CD4-positive, alpha-beta memory T cell (primary cell): ENCODE results near the gene PTPRM. TPM values are rescaled to one million over a fixed set of nuclear protein-coding genes. Genes with fewer than 3 reads are reported as not detected.

Experiments
- CTCF ChIA-PET: fragments of 350-600 bp; sonication (Branson Sonifier 250); formaldehyde crosslinking; loops from one replicate; lab custom pipeline; 2021; ENCODE audit warnings: inconsistent platforms; ENCODE audit not compliant: partially characterized antibody; lab: Charles Lee
- POLR2A ChIA-PET: fragments of 350-600 bp; sonication (Branson Sonifier 250); formaldehyde crosslinking; loops from one replicate; lab custom pipeline; 2021; ENCODE audit not compliant: partially characterized antibody; lab: Charles Lee
- DNase-seq, 5 donors: peaks; one replicate each; pipeline versions ENCODE4 v3.0.0 to v3.0.0-alpha.2; 2020 to 2022; ENCODE audit warnings: mixed read lengths in 1 of 5
- H3K27ac ChIP-seq: one replicate; pipeline ENCODE4 v1.7.0; 2013; ENCODE audit warnings: low read depth, low read length
- H3K27me3 ChIP-seq: 2 replicates; pipeline ENCODE4 v1.7.0; 2013; ENCODE audit warnings: mild to moderate bottlenecking, low read length, moderate library complexity; ENCODE audit not compliant: insufficient read depth
- H3K36me3 ChIP-seq: 2 replicates; pipeline ENCODE4 v1.7.0; 2013; ENCODE audit warnings: mild to moderate bottlenecking, low read length, moderate library complexity; ENCODE audit not compliant: insufficient read depth
- H3K4me1 ChIP-seq: 2 replicates; pipeline ENCODE4 v1.7.0; 2013; ENCODE audit warnings: mild to moderate bottlenecking, low read length, moderate library complexity; ENCODE audit not compliant: insufficient read depth
- H3K4me3 ChIP-seq, 2 donors: one replicate each; pipeline ENCODE4 v1.7.0; 2013; ENCODE audit warnings: low read length in 2 of 2, mild to moderate bottlenecking in 1 of 2
- H3K9me3 ChIP-seq, 2 donors: one replicate each; pipeline ENCODE4 v1.7.0; 2013; ENCODE audit warnings: low read length in 2 of 2, control low read depth in 1 of 2; ENCODE audit not compliant: control insufficient read depth in 1 of 2
- H3K27ac Mint-ChIP-seq, 7 donors: one replicate each; pipeline ENCODE4 v1.8.0; 2020 to 2021; ENCODE audit warnings: mixed read lengths in 7 of 7, mild to moderate bottlenecking in 6 of 7, inconsistent platforms in 3 of 7, moderate library complexity in 3 of 7
- H3K27me3 Mint-ChIP-seq, 2 donors: one replicate each; pipeline ENCODE4 v1.8.0; 2020 to 2021; ENCODE audit warnings: mixed read lengths in 2 of 2
- H3K36me3 Mint-ChIP-seq, 2 donors: one replicate each; pipeline ENCODE4 v1.8.0; 2020 to 2021; ENCODE audit warnings: mixed read lengths in 2 of 2, inconsistent platforms in 1 of 2, mild to moderate bottlenecking in 1 of 2
- H3K4me1 Mint-ChIP-seq, 4 donors: one replicate each; pipeline ENCODE4 v1.8.0; 2020 to 2021; ENCODE audit warnings: mixed read lengths in 4 of 4, mild to moderate bottlenecking in 1 of 4
- H3K4me3 Mint-ChIP-seq, 8 donors: one replicate each; pipeline ENCODE4 v1.8.0; 2020 to 2021; ENCODE audit warnings: mixed read lengths in 8 of 8, mild to moderate bottlenecking in 7 of 8, moderate library complexity in 6 of 8, inconsistent platforms in 3 of 8
- H3K9me3 Mint-ChIP-seq, 8 donors: one replicate each; pipeline ENCODE4 v1.8.0; 2020 to 2021; ENCODE audit warnings: mixed read lengths in 8 of 8, mild to moderate bottlenecking in 5 of 8, inconsistent platforms in 3 of 8, moderate library complexity in 1 of 8
- intact Hi-C: fragments of 100-400 bp; cut with micrococcal nuclease; formaldehyde crosslinking; loops from one replicate; pipeline ENCODE4 v1.15.1; 2023
- polyA plus RNA-seq, 2 donors: library from polyadenylated mRNA; unstranded; fragments of 300-500 nt; fragmentation: Illumina TruSeq; gene quantifications; one replicate each; pipeline ENCODE4 v1.2.3, GENCODE V29; 2021
- total RNA-seq, 2 experiments: library from RNA; stranded (reverse); gene quantifications; one replicate each; pipeline ENCODE4 v1.2.3, GENCODE V29; 2021

PTPRM gene
- total and polyA plus RNA-seq, 4 experiments from 2014 or later, result 6.7 to 20.1 (median 12.9) TPM

- peaks cover 6 to 28% (median 10%) of the 10 kb centered on the region in 4 donors for H3K4me1 Mint-ChIP-seq
- CTCF ChIA-PET, result no interaction called here
Measured at GRCh38 chr18:8044004-8044403, 476.9 kb downstream of the PTPRM start.

GRCh38 chr18:8045160-8045883, 478.2 kb downstream of the PTPRM start:
- POLR2A ChIA-PET, result no interaction called here
- Mint-ChIP-seq H3K27ac (peak overlapping the region; percentile 1 to 80 (median 17)), H3K27me3 (no peaks in the 10 kb centered on the region)

More at GRCh38 chr18:8044004-8044403, 476.9 kb downstream of the PTPRM start:
- no peaks in the 10 kb centered on the region for H3K36me3 ChIP-seq
- intact Hi-C loops, result no loop called here
- no peaks in the 10 kb centered on the region for H3K9me3 ChIP-seq
- H3K27me3 ChIP-seq, result no peaks in the 10 kb centered on the region
- POLR2A ChIA-PET, result no interaction called here
- no peak overlapping the region for H3K4me3 Mint-ChIP-seq
- DNase-seq, result no peak
- H3K9me3 Mint-ChIP-seq, result peaks cover 0 to 7% (median 0%) of the 10 kb centered on the region in 8 donors
- H3K27ac Mint-ChIP-seq, result peak overlapping the region in 1 of 7 donors; percentile 40
- no peaks in the 10 kb centered on the region for H3K27me3 Mint-ChIP-seq
- no peaks in the 10 kb centered on the region for H3K4me1 ChIP-seq
- no peak overlapping the region for H3K4me3 ChIP-seq
- H3K27ac ChIP-seq, result no peak overlapping the region
- H3K36me3 Mint-ChIP-seq, result no peaks in the 10 kb centered on the region

GRCh38 chr18:8045884-8046281, 478.8 kb downstream of the PTPRM start:
- Mint-ChIP-seq H3K27me3 (no peaks in the 10 kb centered on the region), H3K27ac (peak overlapping the region in 6 of 7 donors; percentile 5 to 80 (median 46)), H3K4me1 (peaks cover 13 to 37% (median 17%) of the 10 kb centered on the region in 4 donors), H3K4me3 (peak overlapping the region in 3 of 8 donors; percentile 32 to 44 (median 32)), H3K36me3 (no peaks in the 10 kb centered on the region), H3K9me3 (peaks cover 0 to 7% (median 0%) of the 10 kb centered on the region in 8 donors)
- ChIA-PET POLR2A (no interaction called here), CTCF (no interaction called here)
- DNase-seq, result peak; percentile 18 to 57 (median 40)
- H3K9me3 ChIP-seq, result no peaks in the 10 kb centered on the region
- intact Hi-C loops, result no loop called here
- H3K27ac ChIP-seq, result no peak overlapping the region
- no peak overlapping the region for H3K4me3 ChIP-seq
- H3K27me3 ChIP-seq, result no peaks in the 10 kb centered on the region
- no peaks in the 10 kb centered on the region for H3K36me3 ChIP-seq
- H3K4me1 ChIP-seq, result no peaks in the 10 kb centered on the region

More at GRCh38 chr18:8045160-8045883, 478.2 kb downstream of the PTPRM start:
- intact Hi-C loops, result no loop called here
- Histone ChIP-seq H3K27ac (no peak overlapping the region), H3K27me3 (no peaks in the 10 kb centered on the region), H3K4me3 (no peak overlapping the region), H3K4me1 (no peaks in the 10 kb centered on the region), H3K9me3 (no peaks in the 10 kb centered on the region), H3K36me3 (no peaks in the 10 kb centered on the region)
- Mint-ChIP-seq H3K36me3 (no peaks in the 10 kb centered on the region), H3K9me3 (peaks cover 0 to 7% (median 0%) of the 10 kb centered on the region in 8 donors), H3K4me1 (peaks cover 10 to 34% (median 12%) of the 10 kb centered on the region in 4 donors), H3K4me3 (peak overlapping the region in 3 of 8 donors; percentile 4 to 32 (median 32))
- CTCF ChIA-PET, result no interaction called here
- no peak for DNase-seq

- H3K4me1 ChIP-seq, result no peaks in the 10 kb centered on the region
- Mint-ChIP-seq H3K4me1 (peaks cover 14 to 43% (median 21%) of the 10 kb centered on the region in 4 donors), H3K36me3 (no peaks in the 10 kb centered on the region), H3K9me3 (peaks cover 0 to 7% (median 0%) of the 10 kb centered on the region in 8 donors), H3K4me3 (no peak overlapping the region), H3K27me3 (no peaks in the 10 kb centered on the region), H3K27ac (peak overlapping the region in 2 of 7 donors; percentile 33 to 80)
- H3K27ac ChIP-seq, result no peak overlapping the region
- CTCF ChIA-PET, result no interaction called here
- POLR2A ChIA-PET, result no interaction called here
- H3K9me3 ChIP-seq, result no peaks in the 10 kb centered on the region
- no peaks in the 10 kb centered on the region for H3K27me3 ChIP-seq
- H3K4me3 ChIP-seq, result no peak overlapping the region
- DNase-seq, result no peak
- intact Hi-C loops, result no loop called here
- no peaks in the 10 kb centered on the region for H3K36me3 ChIP-seq
Measured at GRCh38 chr18:8046441-8046840, 479.3 kb downstream of the PTPRM start.

GRCh38 chr18:8049147-8049546, 482.0 kb downstream of the PTPRM start:
- no peaks in the 10 kb centered on the region for H3K9me3 ChIP-seq
- ChIA-PET POLR2A (no interaction called here), CTCF (no interaction called here)
- Mint-ChIP-seq H3K36me3 (no peaks in the 10 kb centered on the region), H3K4me3 (no peak overlapping the region), H3K4me1 (peaks cover 20 to 50% (median 33%) of the 10 kb centered on the region in 4 donors), H3K9me3 (peaks cover 0 to 3% (median 0%) of the 10 kb centered on the region in 8 donors), H3K27ac (peak overlapping the region in 3 of 7 donors; percentile 26 to 56 (median 32)), H3K27me3 (no peaks in the 10 kb centered on the region)
- DNase-seq, result no peak
- H3K27ac ChIP-seq, result no peak overlapping the region
- H3K27me3 ChIP-seq, result no peaks in the 10 kb centered on the region
- intact Hi-C loops, result no loop called here
- no peak overlapping the region for H3K4me3 ChIP-seq
- no peaks in the 10 kb centered on the region for H3K36me3 ChIP-seq
- H3K4me1 ChIP-seq, result no peaks in the 10 kb centered on the region

GRCh38 chr18:8050616-8051329, 483.7 kb downstream of the PTPRM start:
- H3K36me3 Mint-ChIP-seq, result no peaks in the 10 kb centered on the region
- H3K4me3 Mint-ChIP-seq, result peak overlapping the region in 7 of 8 donors; percentile 1 to 77 (median 53)
- Histone ChIP-seq H3K27ac (no peak overlapping the region), H3K27me3 (no peaks in the 10 kb centered on the region), H3K9me3 (no peaks in the 10 kb centered on the region), H3K36me3 (no peaks in the 10 kb centered on the region), H3K4me1 (no peaks in the 10 kb centered on the region), H3K4me3 (no peak overlapping the region)
- peak overlapping the region; percentile 50 to 95 (median 84) for H3K27ac Mint-ChIP-seq
- H3K27me3 Mint-ChIP-seq, result no peaks in the 10 kb centered on the region
- H3K9me3 Mint-ChIP-seq, result peaks cover 0 to 3% (median 0%) of the 10 kb centered on the region in 8 donors
- CTCF ChIA-PET, result no interaction called here
- DNase-seq, result peak; percentile 10 to 30 (median 16)
- intact Hi-C loops, result loop anchor here (10.0 kb wide), 1 partner anchor 96 kb away; no protein-coding TSS in a partner anchor
- POLR2A ChIA-PET, result no interaction called here
- H3K4me1 Mint-ChIP-seq, result peaks cover 15 to 39% (median 28%) of the 10 kb centered on the region in 4 donors

GRCh38 chr18:8051453-8051852, 484.3 kb downstream of the PTPRM start:
- ChIA-PET POLR2A (no interaction called here), CTCF (no interaction called here)
- no peaks in the 10 kb centered on the region for H3K27me3 ChIP-seq
- no peaks in the 10 kb centered on the region for H3K4me1 ChIP-seq
- H3K9me3 ChIP-seq, result no peaks in the 10 kb centered on the region
- Mint-ChIP-seq H3K27ac (peak overlapping the region in 5 of 7 donors; percentile 74 to 95 (median 84)), H3K4me1 (peaks cover 13 to 34% (median 26%) of the 10 kb centered on the region in 4 donors), H3K36me3 (no peaks in the 10 kb centered on the region), H3K9me3 (peaks cover 0 to 3% (median 0%) of the 10 kb centered on the region in 8 donors), H3K4me3 (peak overlapping the region in 2 of 8 donors; percentile 26 to 40), H3K27me3 (no peaks in the 10 kb centered on the region)
- H3K36me3 ChIP-seq, result no peaks in the 10 kb centered on the region
- H3K27ac ChIP-seq, result no peak overlapping the region
- no peak for DNase-seq
- intact Hi-C loops, result loop anchor here (10.0 kb wide), 1 partner anchor 97 kb away; no protein-coding TSS in a partner anchor
- no peak overlapping the region for H3K4me3 ChIP-seq
